Activated T-cell treated with anti-CD3 and anti-CD28 coated beads, Interleukin-2, amount 50 U/mL, for 4 hours (primary cell): Measurements from ENCODE around the gene CLDN12. TPM values are rescaled to one million over a fixed set of nuclear protein-coding genes. Genes with fewer than 3 reads are reported as not detected.

Experiments
- ATAC-seq, 2 donors: fragments of 200-7000 bp; cut with Tn5 transposase; one replicate each; pipeline ENCODE4 v1.10.0; 2021
- DNase-seq: peaks from one replicate; pipeline ENCODE4 v3.0.0-alpha.2; 2020
- H3K27me3 Mint-ChIP-seq: one replicate; pipeline ENCODE4 v1.8.0; 2021; ENCODE audit warnings: low read depth, mixed read lengths
- H3K36me3 Mint-ChIP-seq: one replicate; pipeline ENCODE4 v1.8.0; 2022; ENCODE audit warnings: mixed read lengths; ENCODE audit not compliant: insufficient read depth
- H3K4me1 Mint-ChIP-seq: one replicate; pipeline ENCODE4 v1.8.0; 2021; ENCODE audit warnings: low read depth, mixed read lengths
- H3K4me3 Mint-ChIP-seq: one replicate; pipeline ENCODE4 v1.8.0; 2021; ENCODE audit warnings: mild to moderate bottlenecking, moderate library complexity, mixed read lengths
- H3K9me3 Mint-ChIP-seq: one replicate; pipeline ENCODE4 v1.8.0; 2021; ENCODE audit warnings: mixed read lengths
- total RNA-seq, 3 donors: library from RNA; stranded (reverse); gene quantifications; one replicate each; pipeline ENCODE4 v1.2.1, GENCODE V29; 2021

Gene CLDN12
- total RNA-seq = 1 to 10 TPM; 1.1 to 2.3 (median 1.6) TPM

- DNase-seq = peak; percentile 58
- peaks cover 21% of the 10 kb centered on the region for H3K4me1 Mint-ChIP-seq
- H3K9me3 Mint-ChIP-seq = peaks cover 23% of the 10 kb centered on the region
- H3K27me3 Mint-ChIP-seq = no peaks in the 10 kb centered on the region
- peak within 1 kb of the TSS; percentile 91 for H3K4me3 Mint-ChIP-seq
- peak; percentile 99 for ATAC-seq
- peaks cover 3% of the 10 kb centered on the region for H3K36me3 Mint-ChIP-seq
Measured at GRCh38 chr7:90403174-90404113, at the start of gene CLDN12. TSS of gene CLDN12 (plus strand) at chr7:90403461. CDS start at chr7:90412677, 9,216 bp downstream.

DNA sequence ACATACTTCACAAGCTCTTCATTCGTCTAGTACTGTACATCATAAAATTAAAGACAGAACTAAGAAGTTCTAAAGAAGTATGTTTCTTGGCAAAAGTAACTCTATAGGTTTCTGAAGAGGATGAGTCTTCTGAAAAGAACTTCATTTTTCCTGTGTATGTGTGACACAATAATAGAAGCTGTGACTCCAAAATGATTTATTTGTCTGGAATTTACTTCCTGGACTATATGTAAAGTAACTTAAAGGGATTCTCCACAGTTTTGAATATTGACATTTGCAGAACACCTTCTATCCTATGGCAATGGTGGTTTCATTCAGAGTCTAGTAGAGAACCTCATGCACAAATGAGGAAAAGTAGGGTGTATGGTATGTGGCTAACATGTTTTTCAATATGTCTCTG, 19.8 kb upstream of the CLDN12 start:
- H3K4me1 Mint-ChIP-seq = no peaks in the 10 kb centered on the region
- H3K27me3 Mint-ChIP-seq = no peaks in the 10 kb centered on the region
- DNase-seq = no peak
- no peak overlapping the region for H3K4me3 Mint-ChIP-seq
- no peaks in the 10 kb centered on the region for H3K9me3 Mint-ChIP-seq
- no peak for ATAC-seq
- H3K36me3 Mint-ChIP-seq = peaks cover 48% of the 10 kb centered on the region

- DNase-seq (no peak), ATAC-seq (no peak)
- H3K27me3 Mint-ChIP-seq = no peaks in the 10 kb centered on the region
- H3K9me3 Mint-ChIP-seq = no peaks in the 10 kb centered on the region
- peaks cover 46% of the 10 kb centered on the region for H3K36me3 Mint-ChIP-seq
- H3K4me1 Mint-ChIP-seq = no peaks in the 10 kb centered on the region
- H3K4me3 Mint-ChIP-seq = no peak overlapping the region
Measured at GRCh38 chr7:90383861-90384260, 19.4 kb upstream of the CLDN12 start.

DNA sequence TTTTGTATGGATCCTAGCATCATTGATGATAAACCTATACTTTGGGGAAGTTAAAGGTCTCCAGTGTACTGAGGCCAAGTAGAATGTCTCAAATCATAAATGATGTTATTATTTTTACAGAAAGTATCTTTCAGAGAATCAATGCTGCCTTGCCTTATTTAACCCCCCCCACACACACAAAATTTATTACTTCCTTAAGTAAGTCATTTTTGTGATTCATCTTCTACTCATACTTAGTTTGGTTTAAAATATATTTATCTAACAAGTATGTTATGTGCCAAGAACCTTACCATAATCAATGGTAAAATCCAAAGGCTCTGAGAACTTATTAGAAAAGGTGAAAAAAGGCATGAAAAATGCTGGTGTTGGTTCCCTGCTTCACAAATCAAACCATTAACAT, 18.8 kb upstream of the CLDN12 start:
- no peak for ATAC-seq
- Mint-ChIP-seq H3K27me3 (no peaks in the 10 kb centered on the region), H3K36me3 (peaks cover 41% of the 10 kb centered on the region), H3K9me3 (no peaks in the 10 kb centered on the region), H3K4me1 (no peaks in the 10 kb centered on the region), H3K4me3 (no peak overlapping the region)
- DNase-seq = no peak

DNA sequence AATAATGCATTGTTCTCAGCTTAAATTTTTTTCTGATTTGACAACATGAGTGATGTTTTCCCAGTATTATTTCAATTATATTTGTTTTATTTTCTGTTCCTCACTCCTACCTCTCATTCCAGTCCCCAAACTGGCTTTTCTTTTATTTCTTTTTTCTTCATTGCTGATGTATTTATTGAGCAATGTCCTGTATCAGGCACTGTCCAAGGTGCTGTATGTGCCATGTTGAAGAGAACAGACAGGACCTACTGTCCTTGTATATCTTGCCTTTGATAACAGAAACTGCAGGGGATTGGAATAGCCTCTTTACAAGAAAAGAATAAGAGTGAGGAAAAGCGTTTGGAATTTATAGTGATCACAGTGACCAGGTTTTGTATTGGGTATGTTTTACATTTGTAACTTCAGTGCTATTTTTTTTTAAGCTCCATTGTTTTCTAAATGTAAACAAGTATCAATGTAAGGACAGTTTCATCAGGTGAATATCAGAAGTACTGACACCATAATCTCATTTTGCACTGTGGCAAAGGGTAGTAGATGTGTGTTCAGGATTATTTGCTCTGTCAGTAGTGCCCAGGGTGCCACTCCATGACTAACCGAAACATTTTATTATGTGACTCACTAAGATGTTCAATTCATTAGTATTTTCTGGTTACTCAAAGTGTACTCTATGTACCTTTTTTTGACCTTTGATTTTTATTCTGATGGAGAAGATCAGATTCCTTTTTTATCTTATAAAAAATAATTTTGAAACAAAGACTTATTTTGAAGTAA, 15.6 kb upstream of the CLDN12 start:
- H3K27me3 Mint-ChIP-seq = no peaks in the 10 kb centered on the region
- H3K9me3 Mint-ChIP-seq = peaks cover 5% of the 10 kb centered on the region
- H3K36me3 Mint-ChIP-seq = peaks cover 29% of the 10 kb centered on the region
- DNase-seq (no peak), ATAC-seq (no peak)
- no peaks in the 10 kb centered on the region for H3K4me1 Mint-ChIP-seq
- H3K4me3 Mint-ChIP-seq = no peak overlapping the region

GRCh38 chr7:90390926-90391325, 12.3 kb upstream of the CLDN12 start:
- Mint-ChIP-seq H3K27me3 (no peaks in the 10 kb centered on the region), H3K4me1 (no peaks in the 10 kb centered on the region), H3K36me3 (peaks cover 11% of the 10 kb centered on the region), H3K4me3 (no peak overlapping the region), H3K9me3 (peaks cover 18% of the 10 kb centered on the region)
- ATAC-seq (no peak), DNase-seq (no peak)

DNA sequence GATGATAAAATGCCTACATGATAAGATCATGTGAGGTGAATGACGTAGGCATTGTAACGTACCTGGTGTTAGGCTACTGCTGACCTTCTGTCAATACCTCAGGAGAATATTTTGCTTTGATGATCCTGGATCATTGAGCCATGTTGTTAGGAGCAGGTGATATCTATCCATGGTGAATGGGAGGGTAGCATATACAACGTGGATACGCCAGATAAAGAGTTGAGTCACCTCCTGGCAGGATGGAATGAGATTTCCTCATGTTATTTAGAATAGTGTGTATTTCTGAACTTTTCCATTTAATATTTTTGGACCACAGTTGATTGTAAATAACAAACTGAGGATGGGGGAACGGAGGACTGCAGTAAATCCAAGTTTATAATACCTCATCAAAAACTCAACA, 11.8 kb upstream of the CLDN12 start:
- Mint-ChIP-seq H3K4me1 (no peaks in the 10 kb centered on the region), H3K36me3 (peaks cover 8% of the 10 kb centered on the region), H3K4me3 (no peak overlapping the region), H3K27me3 (no peaks in the 10 kb centered on the region), H3K9me3 (peaks cover 23% of the 10 kb centered on the region)
- no peak for ATAC-seq
- DNase-seq = no peak

GRCh38 chr7:90396420-90396819, 6.8 kb upstream of the CLDN12 start:
- Mint-ChIP-seq H3K36me3 (peaks cover under 1% of the 10 kb centered on the region), H3K27me3 (no peaks in the 10 kb centered on the region), H3K4me3 (no peak overlapping the region), H3K4me1 (no peaks in the 10 kb centered on the region), H3K9me3 (peaks cover 48% of the 10 kb centered on the region)
- ATAC-seq (no peak), DNase-seq (no peak)

DNA sequence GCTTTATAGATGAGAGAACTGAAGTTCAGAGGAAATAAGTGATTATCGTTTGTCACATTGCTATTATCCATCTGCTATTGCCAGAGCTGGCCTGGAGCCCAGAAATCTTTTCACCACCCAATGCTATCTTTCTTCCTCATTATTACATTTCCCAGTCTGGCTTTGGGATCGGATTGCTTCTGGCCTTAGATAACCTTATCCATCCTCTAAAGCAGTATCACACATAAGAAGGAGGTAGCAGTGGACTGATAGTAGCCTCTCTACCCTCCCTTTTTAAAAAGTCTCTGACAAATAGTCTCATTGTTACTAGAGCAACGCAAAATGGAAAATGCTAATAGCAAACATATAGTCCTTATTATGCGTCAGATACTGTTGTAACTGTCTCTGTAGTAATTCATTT, 1.3 kb upstream of the CLDN12 start:
- DNase-seq (no peak), ATAC-seq (no peak)
- no peaks in the 10 kb centered on the region for H3K27me3 Mint-ChIP-seq
- no peaks in the 10 kb centered on the region for H3K36me3 Mint-ChIP-seq
- H3K4me3 Mint-ChIP-seq = no peak overlapping the region
- peaks cover 27% of the 10 kb centered on the region for H3K9me3 Mint-ChIP-seq
- peaks cover 21% of the 10 kb centered on the region for H3K4me1 Mint-ChIP-seq

DNA sequence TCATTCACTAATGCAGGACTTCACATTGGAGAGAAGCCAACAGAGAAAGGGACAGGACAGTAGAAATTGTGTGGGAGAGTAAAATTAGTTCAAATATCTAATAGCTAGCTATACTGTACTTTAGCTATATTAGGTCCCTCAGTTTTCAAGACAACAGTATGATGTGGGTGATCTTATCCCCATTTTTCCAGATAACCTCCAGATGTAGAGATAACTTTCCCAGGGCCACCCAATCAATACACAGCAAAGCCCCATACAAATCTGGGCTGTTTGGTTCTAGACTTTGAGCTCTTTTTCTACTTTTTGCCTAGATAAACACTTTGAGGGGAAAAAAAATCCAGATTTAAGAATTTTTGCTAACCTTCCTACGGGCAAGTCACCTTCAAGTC, 482 bp upstream of the CLDN12 start:
- ATAC-seq (no peak), DNase-seq (no peak)
- Mint-ChIP-seq H3K36me3 (peaks cover 3% of the 10 kb centered on the region), H3K4me1 (peaks cover 21% of the 10 kb centered on the region), H3K27me3 (no peaks in the 10 kb centered on the region), H3K4me3 (peak overlapping the region; percentile 91), H3K9me3 (peaks cover 27% of the 10 kb centered on the region)

DNA sequence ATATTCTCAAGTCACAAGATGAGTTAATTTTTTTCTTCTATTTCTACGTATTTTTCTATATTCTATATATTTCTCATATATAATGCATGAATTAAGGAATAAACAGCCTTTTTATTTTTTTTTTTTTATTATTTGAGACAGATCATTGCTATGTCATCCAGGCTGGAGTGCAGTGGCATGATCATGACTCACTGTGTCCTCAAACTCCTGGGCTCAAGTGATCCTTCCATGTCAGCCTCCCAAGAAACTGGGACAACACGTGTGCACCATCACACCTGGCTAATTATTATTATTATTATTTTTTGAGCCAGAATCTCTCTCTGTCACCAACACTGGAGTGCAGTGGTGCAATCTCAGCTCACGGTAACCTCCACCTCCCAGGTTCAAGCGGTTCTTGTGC, 1.5 kb downstream of the CLDN12 start:
- ATAC-seq = no peak
- Mint-ChIP-seq H3K36me3 (peaks cover 3% of the 10 kb centered on the region), H3K4me3 (no peak overlapping the region), H3K27me3 (no peaks in the 10 kb centered on the region), H3K4me1 (peaks cover 21% of the 10 kb centered on the region), H3K9me3 (peaks cover 13% of the 10 kb centered on the region)
- no peak for DNase-seq

- Mint-ChIP-seq H3K4me1 (peaks cover 21% of the 10 kb centered on the region), H3K9me3 (no peaks in the 10 kb centered on the region), H3K36me3 (peaks cover 3% of the 10 kb centered on the region), H3K27me3 (no peaks in the 10 kb centered on the region), H3K4me3 (no peak overlapping the region)
- no peak for ATAC-seq
- DNase-seq = no peak
Measured at GRCh38 chr7:90407484-90407821, 4.2 kb downstream of the CLDN12 start.

GRCh38 chr7:90408142-90408541, 4.9 kb downstream of the CLDN12 start:
- no peak for DNase-seq
- Mint-ChIP-seq H3K27me3 (no peaks in the 10 kb centered on the region), H3K4me3 (no peak overlapping the region), H3K9me3 (no peaks in the 10 kb centered on the region), H3K36me3 (peaks cover 3% of the 10 kb centered on the region), H3K4me1 (peaks cover 15% of the 10 kb centered on the region)
- no peak for ATAC-seq

GRCh38 chr7:90409667-90410066, 6.4 kb downstream of the CLDN12 start:
- Mint-ChIP-seq H3K4me3 (no peak overlapping the region), H3K36me3 (peaks cover 3% of the 10 kb centered on the region), H3K9me3 (no peaks in the 10 kb centered on the region), H3K27me3 (no peaks in the 10 kb centered on the region), H3K4me1 (peaks cover 2% of the 10 kb centered on the region)
- ATAC-seq (no peak), DNase-seq (no peak)

DNA sequence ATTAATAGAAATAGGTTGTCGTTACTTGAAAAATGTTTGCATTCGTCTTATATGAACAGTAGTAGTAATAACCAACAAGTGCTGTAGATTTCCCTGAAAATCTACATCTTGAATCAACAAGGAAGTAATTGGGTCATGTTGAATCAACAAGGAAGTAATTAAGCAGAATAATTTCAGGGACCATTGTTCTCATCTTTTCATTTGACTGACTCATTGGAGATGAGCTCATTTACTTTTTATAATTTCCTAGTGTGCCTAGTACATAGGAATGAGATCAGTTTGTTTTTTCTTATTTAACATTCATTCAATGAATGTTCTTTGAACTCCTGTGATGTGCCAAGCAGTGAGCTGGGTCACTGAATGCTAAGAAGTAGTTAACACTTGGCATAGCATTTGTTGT, 8.2 kb downstream of the CLDN12 start:
- Mint-ChIP-seq H3K4me1 (no peaks in the 10 kb centered on the region), H3K9me3 (no peaks in the 10 kb centered on the region), H3K4me3 (no peak overlapping the region), H3K27me3 (no peaks in the 10 kb centered on the region), H3K36me3 (peaks cover 3% of the 10 kb centered on the region)
- ATAC-seq = no peak
- no peak for DNase-seq
